Large intestine (tissue), 12 donors: Measurements from ENCODE around the gene NPIPA5. TPM values are rescaled to one million over a fixed set of nuclear protein-coding genes. Genes with fewer than 3 reads are reported as not detected.
"Not testable (repeated sequence)": the region's sequence is repeated elsewhere in the genome, so short reads cannot be mapped to it uniquely, and the experiment has no call there.

Experiments used
- DNase-seq, 2 donors: peaks; one replicate each; pipeline versions ENCODE4 v3.0.0 to v3.0.0-alpha.2; 2013
- H3K27ac ChIP-seq: one replicate; pipeline ENCODE4 v1.5.1; 2013; ENCODE audit warnings: low read length
- H3K27me3 ChIP-seq: 2 replicates; pipeline ENCODE4 v1.6.1; 2013; ENCODE audit warnings: low read length; ENCODE audit not compliant: control insufficient read depth, insufficient read depth
- H3K36me3 ChIP-seq: 2 replicates; pipeline ENCODE4 v1.6.1; 2013; ENCODE audit warnings: low read length; ENCODE audit not compliant: control insufficient read depth, insufficient read depth
- H3K4me1 ChIP-seq: one replicate; pipeline ENCODE4 v1.6.1; 2013; ENCODE audit warnings: low read length; ENCODE audit not compliant: control insufficient read depth, insufficient read depth
- H3K4me3 ChIP-seq: one replicate; pipeline ENCODE4 v1.5.1; 2013; ENCODE audit warnings: low read length
- H3K9me3 ChIP-seq: one replicate; pipeline ENCODE4 v1.6.1; 2013; ENCODE audit warnings: mild to moderate bottlenecking, low read depth, low read length, moderate library complexity; ENCODE audit not compliant: control insufficient read depth
- WGBS: methylation state at CpG from one replicate; pipeline ENCODE4 v1.1.5; 2013; ENCODE audit warnings: low lambda C conversion rate; ENCODE audit not compliant: insufficient coverage; 5-methylcytosine and 5-hydroxymethylcytosine counted together
- long read RNA-seq, 11 donors: transcript quantifications; one replicate each; lab custom pipeline, GENCODE V29; 2026
- polyA plus RNA-seq: library from polyadenylated mRNA; unstranded; fragments of 120-200 nt; gene quantifications from one replicate; pipeline ENCODE4 v1.2.1, GENCODE V29; 2013

NPIPA5 gene
- polyA plus RNA-seq = 19.6 TPM
- long read RNA-seq, donor 1 = 0 reads
- long read RNA-seq, donor 2 = 0 reads
- long read RNA-seq, donor 3 = 0 reads
- long read RNA-seq, donor 4 = 0 reads
- long read RNA-seq, donor 5 = 0 reads
- long read RNA-seq, donor 6 = 0 reads
- long read RNA-seq, donor 7 = 0 reads
- long read RNA-seq, donor 8 = 0 reads
- long read RNA-seq, donor 9 = 0 reads
- long read RNA-seq, donor 10 = 0 reads
- long read RNA-seq, donor 11 = 0 reads

DNA sequence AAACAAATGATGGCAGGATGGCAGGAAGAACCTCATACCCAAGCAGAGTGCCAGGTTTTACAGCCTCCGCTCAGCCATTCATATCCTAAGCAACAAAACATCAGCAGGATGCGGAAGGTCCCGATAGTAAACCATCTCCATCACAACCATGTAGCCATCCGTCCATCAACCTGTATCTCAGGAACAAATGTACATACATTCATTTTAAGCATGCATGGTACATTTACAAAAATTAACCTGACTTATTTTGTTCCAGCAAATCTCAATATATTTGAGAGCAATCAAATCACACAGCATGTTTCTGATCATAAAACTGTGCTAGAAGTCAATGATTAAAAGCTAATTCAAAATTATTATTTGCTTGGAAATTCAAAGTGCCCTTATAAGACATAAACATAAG, at the start of gene NPIPA5:
TSS of gene NPIPA5 (minus strand) at position 101 of the 400 bp plus-strand sequence. CDS start at position 101, 0 bp downstream.
- not testable (repeated sequence) for H3K9me3 ChIP-seq, H3K4me3 ChIP-seq, DNase-seq, H3K27ac ChIP-seq, H3K4me1 ChIP-seq, H3K36me3 ChIP-seq, H3K27me3 ChIP-seq
- WGBS = no CpG with 5 or more reads among the region's 4 CpGs

DNA sequence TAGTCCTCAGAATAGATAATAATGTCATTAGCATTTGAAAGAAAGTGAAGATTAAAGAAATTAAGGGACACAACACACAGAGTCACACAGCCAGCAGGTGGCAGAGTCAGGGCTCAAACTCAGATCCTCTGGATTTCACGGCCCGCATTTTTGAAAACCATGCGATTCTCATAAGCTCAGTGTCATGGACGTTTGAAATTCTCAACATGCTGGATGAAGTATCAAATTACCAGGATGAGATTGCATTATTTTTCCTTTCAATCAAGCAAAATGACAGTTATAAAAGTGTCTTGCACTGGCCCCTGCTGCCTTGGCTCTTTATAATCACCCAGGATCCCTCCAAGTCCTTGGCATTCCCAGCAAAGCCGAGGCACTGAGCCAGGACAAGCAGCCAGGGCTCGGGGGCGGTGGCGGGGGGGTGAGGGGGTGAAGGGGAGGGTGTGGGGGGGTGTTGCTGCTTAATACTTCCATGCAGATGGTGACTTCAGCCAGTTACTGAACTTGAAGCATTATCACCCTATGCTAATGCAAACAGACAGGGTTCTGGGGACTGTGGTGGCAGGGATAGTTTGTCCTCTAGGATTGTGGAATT, 49.6 kb upstream of the NPIPA5 start:
- DNase-seq = peak; percentile 19 to 36
- no peaks in the 10 kb centered on the region for H3K9me3 ChIP-seq
- H3K4me1 ChIP-seq = no peaks in the 10 kb centered on the region
- WGBS = no CpG with 5 or more reads among the region's 8 CpGs
- no peak overlapping the region for H3K4me3 ChIP-seq
- no peak overlapping the region for H3K27ac ChIP-seq
- H3K36me3 ChIP-seq = no peaks in the 10 kb centered on the region
- H3K27me3 ChIP-seq = peaks cover 2% of the 10 kb centered on the region

DNA sequence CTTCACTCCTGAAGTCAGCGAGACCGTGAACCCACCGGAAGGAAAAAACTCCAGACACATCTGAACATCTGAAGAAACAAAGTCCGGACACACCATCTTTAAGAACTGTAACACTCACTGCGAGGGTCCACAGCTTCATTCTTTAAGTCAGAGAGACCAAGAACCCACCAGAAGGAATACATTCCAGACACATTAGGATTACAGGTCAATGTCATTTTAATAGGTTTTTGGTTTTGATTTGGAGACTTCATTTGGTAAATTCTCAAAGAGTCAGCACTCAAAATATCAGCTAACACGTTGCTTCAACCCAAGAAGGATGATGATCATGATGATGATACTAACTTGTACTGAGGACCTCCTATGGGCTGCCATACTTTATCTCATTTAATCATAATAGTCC, 48.7 kb upstream of the NPIPA5 start:
- no peak overlapping the region for H3K27ac ChIP-seq
- no peak for DNase-seq
- no peaks in the 10 kb centered on the region for H3K9me3 ChIP-seq
- whole genome bisulfite sequencing = no CpG with 5 or more reads among the region's 6 CpGs
- H3K4me3 ChIP-seq = no peak overlapping the region
- H3K4me1 ChIP-seq = no peaks in the 10 kb centered on the region
- H3K27me3 ChIP-seq = peaks cover 2% of the 10 kb centered on the region
- H3K36me3 ChIP-seq = no peaks in the 10 kb centered on the region

DNA sequence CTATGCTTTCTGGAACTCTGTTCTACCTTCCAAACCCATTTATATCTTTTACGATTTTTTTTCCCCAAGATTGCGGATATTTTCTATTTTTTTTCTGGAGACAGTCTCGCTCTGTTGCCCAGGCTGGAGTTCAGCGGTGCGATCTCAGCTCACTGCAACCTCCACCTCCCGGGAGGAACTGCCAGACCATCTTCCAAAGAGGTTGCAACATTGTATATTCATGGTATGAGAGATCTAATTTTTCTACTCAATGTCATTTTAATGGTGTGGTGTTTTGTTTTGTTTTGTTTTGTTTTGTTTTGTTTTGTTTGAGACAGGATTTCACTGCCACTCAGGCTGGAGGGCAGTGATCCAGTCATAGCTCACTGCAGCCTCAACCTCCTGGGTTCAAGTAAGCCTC, 47.8 kb upstream of the NPIPA5 start:
- H3K4me3 ChIP-seq = no peak overlapping the region
- H3K9me3 ChIP-seq = no peaks in the 10 kb centered on the region
- H3K4me1 ChIP-seq = no peaks in the 10 kb centered on the region
- no peak for DNase-seq
- H3K27me3 ChIP-seq = no peaks in the 10 kb centered on the region
- no peak overlapping the region for H3K27ac ChIP-seq
- WGBS = 93% methylated on average over 2 of the region's 6 CpGs
- no peaks in the 10 kb centered on the region for H3K36me3 ChIP-seq

DNA sequence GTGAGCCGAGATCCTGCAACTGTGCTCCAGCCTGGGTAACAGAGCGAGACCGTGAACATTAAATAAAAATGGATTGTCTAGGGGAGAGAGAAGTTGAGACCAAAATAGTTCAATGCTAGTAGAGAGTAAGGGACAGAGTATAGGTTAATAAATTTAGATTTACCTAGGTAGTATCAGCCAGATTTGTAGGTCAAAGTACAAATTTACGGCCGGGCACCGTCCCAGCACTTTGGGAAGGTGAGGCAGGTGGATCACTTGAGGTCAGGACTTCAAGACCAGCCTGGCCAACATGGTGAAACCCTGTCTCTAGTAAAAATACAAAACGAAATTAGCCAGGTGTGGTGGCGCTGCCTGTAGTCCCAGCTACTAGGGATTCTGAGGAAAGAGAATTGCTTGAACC, 44.1 kb upstream of the NPIPA5 start:
- Histone ChIP-seq H3K36me3 (no peaks in the 10 kb centered on the region), H3K4me1 (no peaks in the 10 kb centered on the region), H3K9me3 (no peaks in the 10 kb centered on the region), H3K4me3 (no peak overlapping the region), H3K27ac (no peak overlapping the region), H3K27me3 (no peaks in the 10 kb centered on the region)
- 80% methylated on average over 1 of the region's 8 CpGs for WGBS
- DNase-seq = no peak

DNA sequence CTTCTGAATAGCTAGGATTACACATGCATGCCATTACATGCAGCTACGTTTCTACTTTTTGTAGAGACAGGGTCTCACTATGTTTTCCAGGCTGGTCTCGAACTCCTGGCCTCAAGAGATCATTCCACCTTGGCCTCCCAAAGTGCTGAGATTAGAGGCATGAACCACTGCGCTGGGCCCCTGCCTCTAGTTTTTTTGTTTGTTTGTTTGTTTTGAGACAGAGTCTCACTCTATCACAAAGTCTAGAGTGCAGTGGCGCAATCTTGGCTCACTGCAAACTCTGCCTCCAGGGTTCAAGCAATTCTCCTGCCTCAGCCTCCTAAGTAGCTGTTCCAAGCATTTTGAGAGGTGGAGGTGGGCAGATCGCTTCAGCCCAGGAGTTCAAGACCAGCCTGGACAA, 43.6 kb upstream of the NPIPA5 start:
- DNase-seq, H3K9me3 ChIP-seq, H3K4me3 ChIP-seq, H3K36me3 ChIP-seq, H3K27me3 ChIP-seq, H3K4me1 ChIP-seq, H3K27ac ChIP-seq: not testable (repeated sequence)
- WGBS = no CpG with 5 or more reads among the region's 5 CpGs

DNA sequence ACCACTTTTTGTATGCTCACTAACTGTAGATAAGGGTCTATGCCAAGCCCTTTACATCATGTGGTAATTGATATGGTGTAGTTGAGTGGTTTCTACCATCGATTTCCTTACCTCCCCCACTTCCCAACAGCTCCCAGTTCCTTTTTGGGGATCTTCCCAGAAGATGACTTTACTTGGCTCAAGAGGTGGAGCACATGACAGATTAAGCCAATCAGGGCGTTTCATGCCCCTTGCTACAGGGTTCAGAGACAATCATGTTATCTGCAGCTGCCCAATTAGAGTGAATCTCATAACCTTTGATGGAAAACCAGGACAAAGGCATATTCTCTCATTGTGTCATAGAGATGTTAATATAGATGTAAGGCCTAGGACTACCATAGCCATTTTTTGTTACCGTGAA, 40.1 kb upstream of the NPIPA5 start:
- no CpG with 5 or more reads among the region's 3 CpGs for WGBS
- no peak for DNase-seq
- Histone ChIP-seq H3K4me1 (no peaks in the 10 kb centered on the region), H3K36me3 (no peaks in the 10 kb centered on the region), H3K9me3 (no peaks in the 10 kb centered on the region), H3K27me3 (no peaks in the 10 kb centered on the region), H3K4me3 (no peak overlapping the region), H3K27ac (no peak overlapping the region)

DNA sequence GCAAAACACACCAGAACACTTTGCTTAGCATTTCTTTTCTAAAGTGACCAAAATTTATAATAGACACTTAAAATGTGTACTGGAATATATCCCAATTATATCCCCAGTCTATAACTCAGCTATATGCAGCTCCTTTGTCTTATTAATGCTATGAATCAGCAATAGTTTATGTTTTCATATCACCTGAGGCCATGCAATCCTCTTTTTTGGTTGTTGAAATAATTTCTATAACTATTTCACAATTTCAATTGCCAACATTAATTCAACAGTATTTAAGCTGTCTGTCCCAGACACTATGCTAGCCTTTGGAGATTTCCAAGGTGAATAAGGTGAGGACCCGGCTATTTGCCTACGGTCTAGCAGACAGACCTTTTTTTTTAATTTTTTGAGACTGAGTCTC, 39.1 kb upstream of the NPIPA5 start:
- WGBS = no CpG with 5 or more reads among the region's 2 CpGs
- Histone ChIP-seq H3K9me3 (no peaks in the 10 kb centered on the region), H3K27ac (no peak overlapping the region), H3K36me3 (no peaks in the 10 kb centered on the region), H3K4me1 (no peaks in the 10 kb centered on the region), H3K27me3 (no peaks in the 10 kb centered on the region), H3K4me3 (no peak overlapping the region)
- no peak for DNase-seq

DNA sequence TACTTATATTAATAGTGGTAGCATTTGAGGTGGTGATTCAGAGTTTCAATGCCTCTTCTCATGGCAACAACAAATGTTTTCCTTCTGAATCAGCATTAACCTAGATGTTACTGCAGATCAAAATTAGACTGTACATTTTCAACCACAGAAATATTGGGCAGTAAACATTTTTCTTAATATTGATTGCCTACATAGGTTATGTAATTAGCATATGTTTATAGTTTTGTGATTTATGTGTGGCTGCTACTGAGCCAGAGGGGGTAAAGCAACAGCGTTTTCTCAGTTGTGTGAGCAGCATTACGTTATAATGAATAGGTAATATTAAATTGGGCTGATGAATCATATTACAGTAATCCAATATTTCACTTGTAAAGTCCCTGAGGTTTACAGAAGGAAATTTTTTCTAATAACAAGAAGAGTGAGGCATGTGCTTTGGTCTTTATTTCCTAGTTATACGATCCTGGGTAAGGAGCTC, 37.5 kb upstream of the NPIPA5 start:
- Histone ChIP-seq H3K27me3 (no peaks in the 10 kb centered on the region), H3K4me1 (no peaks in the 10 kb centered on the region), H3K4me3 (no peak overlapping the region), H3K9me3 (no peaks in the 10 kb centered on the region), H3K36me3 (no peaks in the 10 kb centered on the region), H3K27ac (no peak overlapping the region)
- no CpG with 5 or more reads among the region's 3 CpGs for WGBS
- DNase-seq = no peak

DNA sequence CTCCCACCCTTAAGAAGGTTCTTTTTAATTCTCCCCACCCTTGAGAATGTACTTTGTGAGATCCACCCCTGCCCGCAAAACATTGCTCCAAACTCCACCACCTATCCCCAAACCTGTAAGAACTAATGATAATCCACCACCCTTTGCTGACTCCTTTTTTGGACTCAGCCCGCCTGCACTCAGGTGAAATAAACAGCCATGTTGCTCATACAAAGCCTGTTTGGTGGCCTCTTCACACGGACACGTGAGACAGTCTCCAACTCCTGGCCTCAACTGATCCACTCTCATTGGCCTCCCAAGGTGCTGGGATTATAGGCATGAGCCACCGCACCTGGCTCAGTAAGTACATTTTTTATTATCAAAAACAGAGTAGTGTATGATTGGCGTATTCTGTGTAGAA, 31.4 kb upstream of the NPIPA5 start:
- WGBS = 100% methylated on average over 1 of the region's 6 CpGs
- H3K27ac ChIP-seq, H3K27me3 ChIP-seq, H3K36me3 ChIP-seq, H3K4me1 ChIP-seq, H3K4me3 ChIP-seq, DNase-seq, H3K9me3 ChIP-seq: not testable (repeated sequence)

DNA sequence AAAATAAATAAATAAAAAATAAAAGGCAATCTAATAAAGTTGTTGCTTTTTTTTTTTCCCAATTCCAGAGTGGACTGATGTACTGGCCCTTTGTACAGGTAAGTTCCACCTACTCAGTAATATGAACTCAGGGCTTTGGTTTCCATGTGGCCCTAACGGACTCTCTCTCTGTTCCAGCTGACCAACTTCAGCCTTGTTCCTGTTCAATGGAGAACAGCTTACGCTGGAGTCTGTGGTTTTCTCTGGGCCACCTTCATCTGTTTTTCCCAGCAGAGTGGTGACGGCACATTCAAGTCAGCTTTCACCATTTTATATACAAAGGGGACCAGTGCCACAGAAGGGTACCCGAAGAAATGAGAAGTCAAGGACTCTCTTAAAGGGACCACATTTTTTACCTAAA, 29.7 kb upstream of the NPIPA5 start:
- not testable (repeated sequence) for H3K4me3 ChIP-seq, H3K4me1 ChIP-seq, H3K27me3 ChIP-seq, DNase-seq, H3K9me3 ChIP-seq, H3K27ac ChIP-seq, H3K36me3 ChIP-seq
- no CpG with 5 or more reads among the region's 4 CpGs for WGBS
